GM23248 (cell line): ENCODE data around the gene VSX1.

Experiments used
- EZH2 ChIP-seq: fragments of 200-600 bp; sonication (generic); IDR thresholded peaks from 2 replicates; pipeline ENCODE4 v1.6.1; 2018; ENCODE audit warnings: antibody characterized with exemption, mild to moderate bottlenecking; ENCODE audit not compliant: insufficient read depth, poor library complexity, severe bottlenecking
- EZH2phosphoT487 ChIP-seq: fragments of 200-600 bp; sonication (generic); IDR thresholded peaks from 2 replicates; pipeline ENCODE4 v1.6.1; 2018; ENCODE audit warnings: antibody characterized with exemption, moderate library complexity, mild to moderate bottlenecking, low read depth; ENCODE audit not compliant: insufficient read depth

DNA sequence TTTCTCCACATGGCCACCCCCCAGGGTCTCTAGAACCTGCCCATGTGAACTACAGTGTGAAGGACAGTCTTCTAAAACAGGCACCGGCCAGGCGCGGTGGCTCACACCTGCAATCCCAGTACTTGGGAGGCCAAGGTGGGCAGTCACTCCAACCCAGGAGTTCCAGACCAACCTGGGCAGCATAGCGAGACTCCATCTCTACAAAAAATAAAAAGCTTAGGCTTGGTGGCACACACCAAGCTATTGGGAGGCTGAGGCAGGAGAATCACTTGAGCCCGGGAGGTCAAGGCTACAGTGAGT, 37.7 kb downstream of the VSX1 start:
- no peak for TF ChIP-seq EZH2phosphoT487
- no peak for TF ChIP-seq EZH2
